Calu3 (cell line): Measurements from ENCODE around the gene TRMT44. TPM values are rescaled to one million over a fixed set of nuclear protein-coding genes. Genes with fewer than 3 reads are reported as not detected.

Source experiments
- BruUV-seq: library from RNA; stranded (reverse); fragments of 400-500 nt; replicated peaks from 2 replicates; lab custom pipeline; 2021; lab: Mats Ljungman, UMichigan
- CTCF ChIA-PET: fragments of 300-600 bp; sonication (Branson Sonifier 250); formaldehyde crosslinking; loops from one replicate; lab custom pipeline; 2022; ENCODE audit warnings: antibody characterized with exemption; lab: Charles Lee
- DNase-seq: peaks from one replicate; pipeline ENCODE4 v3.0.0; 2022
- H3K27ac Mint-ChIP-seq: one replicate; pipeline ENCODE4 v1.8.0; 2022; ENCODE audit warnings: mixed read lengths; ENCODE audit not compliant: unreplicated experiment
- H3K27me3 Mint-ChIP-seq: one replicate; pipeline ENCODE4 v1.8.0; 2022; ENCODE audit warnings: mixed read lengths; ENCODE audit not compliant: unreplicated experiment
- H3K36me3 Mint-ChIP-seq: one replicate; pipeline ENCODE4 v1.8.0; 2022; ENCODE audit warnings: mild to moderate bottlenecking, moderate library complexity, mixed read lengths; ENCODE audit not compliant: insufficient read depth, unreplicated experiment
- H3K4me1 Mint-ChIP-seq: one replicate; pipeline ENCODE4 v1.8.0; 2022; ENCODE audit warnings: mild to moderate bottlenecking, low read depth, mixed read lengths; ENCODE audit not compliant: unreplicated experiment
- H3K4me3 Mint-ChIP-seq: one replicate; pipeline ENCODE4 v1.8.0; 2022; ENCODE audit warnings: mild to moderate bottlenecking, low read depth, moderate library complexity, mixed read lengths; ENCODE audit not compliant: unreplicated experiment
- H3K9me3 Mint-ChIP-seq: one replicate; pipeline ENCODE4 v1.8.0; 2022; ENCODE audit warnings: low read depth, mixed read lengths; ENCODE audit not compliant: unreplicated experiment
- intact Hi-C: fragments of 100-400 bp; cut with micrococcal nuclease; formaldehyde crosslinking; loops from one replicate; pipeline ENCODE4 v1.10.0; 2022; ENCODE audit not compliant: unreplicated experiment
- total RNA-seq: library from RNA; stranded (reverse); gene quantifications from 2 replicates; pipeline ENCODE4 v1.2.3, GENCODE V29; 2022
- TF ChIP-seq, protein P1 (sequence below): fragments of 200-600 bp; IDR thresholded peaks from one replicate; pipeline ENCODE4 v1.8.0; 2022; ENCODE audit warnings: antibody characterized with exemption; ENCODE audit not compliant: unreplicated experiment

Gene TRMT44
- total RNA-seq, 1 experiment from 2014 or later: 21.5 TPM

- no peak for DNase-seq
- intact Hi-C loops: no loop called here
- no peaks in the 10 kb centered on the region for H3K4me1 Mint-ChIP-seq
- TF ChIP-seq, protein P1, sequence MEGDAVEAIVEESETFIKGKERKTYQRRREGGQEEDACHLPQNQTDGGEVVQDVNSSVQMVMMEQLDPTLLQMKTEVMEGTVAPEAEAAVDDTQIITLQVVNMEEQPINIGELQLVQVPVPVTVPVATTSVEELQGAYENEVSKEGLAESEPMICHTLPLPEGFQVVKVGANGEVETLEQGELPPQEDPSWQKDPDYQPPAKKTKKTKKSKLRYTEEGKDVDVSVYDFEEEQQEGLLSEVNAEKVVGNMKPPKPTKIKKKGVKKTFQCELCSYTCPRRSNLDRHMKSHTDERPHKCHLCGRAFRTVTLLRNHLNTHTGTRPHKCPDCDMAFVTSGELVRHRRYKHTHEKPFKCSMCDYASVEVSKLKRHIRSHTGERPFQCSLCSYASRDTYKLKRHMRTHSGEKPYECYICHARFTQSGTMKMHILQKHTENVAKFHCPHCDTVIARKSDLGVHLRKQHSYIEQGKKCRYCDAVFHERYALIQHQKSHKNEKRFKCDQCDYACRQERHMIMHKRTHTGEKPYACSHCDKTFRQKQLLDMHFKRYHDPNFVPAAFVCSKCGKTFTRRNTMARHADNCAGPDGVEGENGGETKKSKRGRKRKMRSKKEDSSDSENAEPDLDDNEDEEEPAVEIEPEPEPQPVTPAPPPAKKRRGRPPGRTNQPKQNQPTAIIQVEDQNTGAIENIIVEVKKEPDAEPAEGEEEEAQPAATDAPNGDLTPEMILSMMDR: no peak
- H3K36me3 Mint-ChIP-seq: peaks cover 9% of the 10 kb centered on the region
- no peak overlapping the region for H3K27ac Mint-ChIP-seq
- no peaks in the 10 kb centered on the region for H3K27me3 Mint-ChIP-seq
- no TSS peak for BruUV-seq
- H3K4me3 Mint-ChIP-seq: no peak overlapping the region
- CTCF ChIA-PET: no interaction called here
- H3K9me3 Mint-ChIP-seq: no peaks in the 10 kb centered on the region
These were observed 17.2 kb downstream of the TRMT44 start for GRCh38 chr4:8457646-8458252.

DNA sequence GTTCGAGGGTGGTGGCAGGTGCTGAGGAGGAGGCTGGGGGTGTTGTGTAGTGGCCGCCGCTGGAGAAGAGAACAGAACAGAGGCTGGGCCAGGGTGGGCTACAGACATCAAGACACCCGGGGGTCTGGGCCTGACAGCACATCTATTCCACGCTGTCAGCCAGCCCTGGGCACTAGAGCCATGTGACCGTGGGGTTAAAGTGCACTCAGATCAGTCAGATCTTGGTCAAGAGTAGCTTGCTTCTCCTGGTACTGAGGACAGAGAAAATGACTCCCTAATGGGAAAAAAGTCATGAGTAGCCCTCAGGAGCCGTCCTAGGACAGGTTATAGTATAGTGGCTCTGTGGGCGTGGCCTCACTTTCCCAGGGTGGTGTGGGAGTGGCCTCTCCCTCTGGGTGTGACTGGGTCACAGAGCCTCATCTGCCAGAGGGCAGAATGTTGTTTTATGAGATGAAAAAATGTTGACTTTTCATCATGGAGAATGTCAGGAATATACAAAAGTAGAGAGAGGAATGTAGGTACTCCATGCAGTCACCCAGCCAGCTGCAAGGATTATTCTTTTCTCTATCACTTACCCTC, 19.4 kb downstream of the TRMT44 start:
- H3K4me1 Mint-ChIP-seq: no peaks in the 10 kb centered on the region
- no peaks in the 10 kb centered on the region for H3K9me3 Mint-ChIP-seq
- H3K27me3 Mint-ChIP-seq: no peaks in the 10 kb centered on the region
- peaks cover 9% of the 10 kb centered on the region for H3K36me3 Mint-ChIP-seq
- no TSS peak for BruUV-seq
- CTCF ChIA-PET: no interaction called here
- no peak overlapping the region for H3K27ac Mint-ChIP-seq
- H3K4me3 Mint-ChIP-seq: no peak overlapping the region
- intact Hi-C loops: loop anchor here (10.0 kb wide), 1 partner anchor 75 kb away; no protein-coding TSS in a partner anchor
- no peak for DNase-seq
- TF ChIP-seq, protein P1: no peak

GRCh38 chr4:8461086-8461485, 20.5 kb downstream of the TRMT44 start:
- Mint-ChIP-seq H3K4me1 (no peaks in the 10 kb centered on the region), H3K36me3 (peaks cover 9% of the 10 kb centered on the region), H3K27ac (no peak overlapping the region), H3K9me3 (no peaks in the 10 kb centered on the region), H3K27me3 (no peaks in the 10 kb centered on the region), H3K4me3 (no peak overlapping the region)
- DNase-seq: no peak
- BruUV-seq: no TSS peak
- CTCF ChIA-PET: no interaction called here
- TF ChIP-seq, protein P1: no peak
- intact Hi-C loops: loop anchor here (10.0 kb wide), 1 partner anchor 74 kb away; no protein-coding TSS in a partner anchor

DNA sequence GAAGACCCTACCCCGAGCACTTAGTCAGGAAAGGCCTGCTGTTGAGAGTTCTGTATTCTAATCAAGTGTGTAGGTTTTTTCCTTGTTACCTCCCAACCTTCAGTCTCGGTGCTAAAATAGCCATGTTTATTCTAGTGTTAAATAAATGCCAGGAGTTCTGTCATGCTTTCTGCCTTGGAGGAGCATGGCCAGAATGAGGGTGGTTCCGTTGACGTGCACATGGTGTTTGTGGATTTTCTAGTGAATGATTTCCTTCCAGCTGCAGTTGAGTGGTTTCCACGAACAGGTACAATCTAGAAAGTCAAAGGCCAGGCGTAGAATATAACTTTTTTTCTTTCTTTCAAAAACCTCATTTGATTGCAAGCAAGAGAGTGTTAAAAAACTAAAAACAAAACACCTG, 21.0 kb downstream of the TRMT44 start:
- no peak for DNase-seq
- intact Hi-C loops: loop anchor here (10.0 kb wide), 1 partner anchor 73 kb away; no protein-coding TSS in a partner anchor
- CTCF ChIA-PET: no interaction called here
- Mint-ChIP-seq H3K9me3 (no peaks in the 10 kb centered on the region), H3K27me3 (no peaks in the 10 kb centered on the region), H3K36me3 (peaks cover 9% of the 10 kb centered on the region), H3K27ac (no peak overlapping the region), H3K4me3 (no peak overlapping the region), H3K4me1 (no peaks in the 10 kb centered on the region)
- TF ChIP-seq, protein P1: no peak
- no TSS peak for BruUV-seq
